NT2/D1 (cell line): ENCODE data around the gene LASP1NB.

ENCODE experiments used
- SUZ12 ChIP-seq: IDR thresholded peaks from 2 replicates; pipeline ENCODE4 v1.6.1; 2011; ENCODE audit not compliant: insufficient read length, insufficient read depth; ENCODE audit errors: extremely low read depth
- YY1 ChIP-seq: IDR thresholded peaks from 2 replicates; pipeline ENCODE4 v1.6.1; 2011; ENCODE audit not compliant: insufficient read length, insufficient read depth
- ZNF274 ChIP-seq: IDR thresholded peaks from 2 replicates; pipeline ENCODE4 v1.6.1; 2011; ENCODE audit warnings: mild to moderate bottlenecking, low read depth, low read length

DNA sequence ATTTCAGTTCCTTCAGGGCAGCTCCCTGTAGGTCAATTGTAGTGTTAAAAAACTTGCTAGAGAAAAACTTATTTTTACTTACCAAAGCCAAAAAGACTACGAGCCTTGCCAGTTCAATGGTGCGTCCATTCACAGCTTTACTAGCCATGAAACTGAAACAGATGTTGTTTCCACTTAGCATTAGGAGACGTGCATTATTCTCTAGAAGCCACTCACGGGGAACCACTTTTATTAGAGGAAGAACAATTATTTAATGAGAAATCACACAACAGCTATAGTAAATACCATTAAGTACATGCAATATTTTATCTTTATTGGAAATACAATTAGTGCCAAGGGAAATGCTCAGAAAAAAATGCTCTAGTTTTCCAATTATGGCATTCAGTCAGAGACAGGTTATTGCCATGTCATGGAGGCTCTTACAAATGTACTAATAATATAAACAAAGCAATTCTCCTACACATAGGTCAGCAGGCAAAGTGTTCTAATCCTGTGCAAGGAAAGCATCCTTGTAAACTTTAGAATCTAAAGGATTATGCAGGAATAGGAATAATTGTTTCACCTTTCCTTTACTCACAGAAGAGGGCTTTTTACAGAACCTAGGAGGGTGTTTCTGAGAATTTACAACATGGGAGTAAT, 17.4 kb downstream of the LASP1NB start:
- TF ChIP-seq ZNF274 (no peak), YY1 (no peak), SUZ12 (no peak)
